ENCODE data around the gene DUSP3.
"Not testable (repeated sequence)": the region's sequence is repeated elsewhere in the genome, so short reads cannot be mapped to it uniquely, and the experiment has no call there.

DUSP3 gene

GRCh38 chr17:43800736-43801135 is 22.0 kb upstream of the DUSP3 start:
- no peak for DNase-seq

GRCh38 chr17:43799047-43799446 is 20.3 kb upstream of the DUSP3 start:
- no peak for DNase-seq

GRCh38 chr17:43798024-43798423 is 19.2 kb upstream of the DUSP3 start:
- DNase-seq = not testable (repeated sequence)

GRCh38 chr17:43792668-43793067 is 13.9 kb upstream of the DUSP3 start:
- not testable (repeated sequence) for DNase-seq

- no peak for DNase-seq
Observed at GRCh38 chr17:43791589-43791988, 12.8 kb upstream of the DUSP3 start.

- DNase-seq = no peak
Observed at GRCh38 chr17:43790311-43790940, 11.6 kb upstream of the DUSP3 start.

GRCh38 chr17:43789482-43789881 is 10.7 kb upstream of the DUSP3 start:
- DNase-seq = no peak

- no peak for DNase-seq
Observed at GRCh38 chr17:43788540-43788939, 9.8 kb upstream of the DUSP3 start.

- DNase-seq = no peak
Observed at GRCh38 chr17:43787728-43788127, 9.0 kb upstream of the DUSP3 start.

GRCh38 chr17:43784628-43785101 is 5.9 kb upstream of the DUSP3 start:
- DNase-seq = no peak

- no peak for DNase-seq
Observed at GRCh38 chr17:43784068-43784467, 5.3 kb upstream of the DUSP3 start.

- DNase-seq = no peak
Observed at GRCh38 chr17:43782913-43783680, 4.3 kb upstream of the DUSP3 start.

- no peak for DNase-seq
Observed at GRCh38 chr17:43780135-43780534, 1.4 kb upstream of the DUSP3 start, which contains the start of gene CFAP97D1. CFAP97D1 (plus strand) TSS chr17:43780435; CDS start chr17:43780463, 28 bp downstream.

- no peak for DNase-seq
Observed at GRCh38 chr17:43779145-43780125, 658 bp upstream of the DUSP3 start.

GRCh38 chr17:43774304-43775250 is 4.2 kb downstream of the DUSP3 start:
- no peak for DNase-seq

- DNase-seq = no peak
Observed at GRCh38 chr17:43772877-43773648, 5.7 kb downstream of the DUSP3 start.

- DNase-seq = no peak
Observed at GRCh38 chr17:43771463-43771862, 7.3 kb downstream of the DUSP3 start.

GRCh38 chr17:43770957-43771356 is 7.8 kb downstream of the DUSP3 start:
- DNase-seq = no peak

- no peak for DNase-seq
Observed at GRCh38 chr17:43769859-43770258, 8.9 kb downstream of the DUSP3 start.

- DNase-seq = no peak
Observed at GRCh38 chr17:43769426-43769825, 9.4 kb downstream of the DUSP3 start.

GRCh38 chr17:43768943-43769342 is 9.8 kb downstream of the DUSP3 start:
- DNase-seq = no peak
